HG03025 (cell line): ENCODE data around the gene INPP4B.
"Not testable (repeated sequence)": the region's sequence is repeated elsewhere in the genome, so short reads cannot be mapped to it uniquely, and the experiment has no call there.

Experiments
- ATAC-seq: cut with Tn5 transposase; IDR thresholded peaks from one replicate; pipeline ENCODE4 v1.9.1; 2021; ENCODE audit warnings: mild to moderate bottlenecking, moderate library complexity; ENCODE audit not compliant: unreplicated experiment, low FRiP score

INPP4B gene

GRCh38 chr4:142826503-142827241 lies 19.4 kb downstream of the INPP4B start:
- no peak for ATAC-seq

GRCh38 chr4:142824368-142824767 lies 21.7 kb downstream of the INPP4B start:
- no peak for ATAC-seq

- no peak for ATAC-seq
Observed at GRCh38 chr4:142823796-142824195, 22.3 kb downstream of the INPP4B start.

- ATAC-seq, result no peak
Observed at GRCh38 chr4:142818476-142818875, 27.6 kb downstream of the INPP4B start.

DNA sequence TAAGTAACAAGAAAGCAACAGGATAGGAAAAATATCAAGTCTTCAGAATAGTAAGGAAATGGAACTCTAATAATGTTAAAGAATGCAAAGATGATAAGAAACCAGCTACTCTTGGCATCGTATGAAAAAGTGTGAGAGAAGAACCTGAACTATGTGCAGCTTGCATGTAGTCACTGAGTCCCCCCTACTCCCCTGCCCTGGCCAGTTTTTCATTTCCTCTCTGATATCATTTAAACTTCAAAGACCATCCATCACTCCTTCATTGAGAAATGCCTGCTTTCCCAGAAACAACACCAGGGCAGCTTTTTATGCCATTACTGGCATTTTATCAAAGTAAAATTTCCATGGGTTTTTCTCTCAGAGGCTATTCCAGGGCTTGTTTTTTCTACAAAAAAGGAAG lies 28.1 kb downstream of the INPP4B start:
- ATAC-seq, result no peak

GRCh38 chr4:142817442-142817841 lies 28.7 kb downstream of the INPP4B start:
- ATAC-seq, result no peak

GRCh38 chr4:142815834-142816233 lies 30.3 kb downstream of the INPP4B start:
- ATAC-seq, result no peak

DNA sequence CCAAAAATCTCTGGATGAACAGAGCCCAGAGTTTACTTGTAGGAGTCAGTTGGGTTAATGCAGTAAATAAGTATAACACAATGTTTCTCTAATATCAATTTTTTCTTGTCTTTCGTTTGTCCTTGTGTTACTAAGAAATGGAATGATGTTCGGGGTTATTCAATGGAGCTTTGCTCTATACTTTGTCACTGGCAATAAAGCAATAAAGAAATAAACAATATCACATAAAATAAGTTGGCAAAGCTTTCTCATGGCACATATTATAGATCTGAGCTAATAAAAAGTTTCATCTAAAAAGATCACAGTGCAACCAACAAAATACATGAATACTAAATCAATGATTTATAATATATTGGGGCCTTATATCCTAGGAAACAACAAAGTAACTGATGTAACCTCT lies 32.7 kb downstream of the INPP4B start:
- ATAC-seq, result no peak

GRCh38 chr4:142812091-142812490 lies 34.0 kb downstream of the INPP4B start:
- no peak for ATAC-seq

- no peak for ATAC-seq
Observed at GRCh38 chr4:142811034-142811433, 35.1 kb downstream of the INPP4B start.

GRCh38 chr4:142809559-142809958 lies 36.5 kb downstream of the INPP4B start:
- ATAC-seq, result no peak

- not testable (repeated sequence) for ATAC-seq
Observed at GRCh38 chr4:142803879-142804278, 42.2 kb downstream of the INPP4B start.

- no peak for ATAC-seq
Observed at GRCh38 chr4:142801966-142802365, 44.1 kb downstream of the INPP4B start.

DNA sequence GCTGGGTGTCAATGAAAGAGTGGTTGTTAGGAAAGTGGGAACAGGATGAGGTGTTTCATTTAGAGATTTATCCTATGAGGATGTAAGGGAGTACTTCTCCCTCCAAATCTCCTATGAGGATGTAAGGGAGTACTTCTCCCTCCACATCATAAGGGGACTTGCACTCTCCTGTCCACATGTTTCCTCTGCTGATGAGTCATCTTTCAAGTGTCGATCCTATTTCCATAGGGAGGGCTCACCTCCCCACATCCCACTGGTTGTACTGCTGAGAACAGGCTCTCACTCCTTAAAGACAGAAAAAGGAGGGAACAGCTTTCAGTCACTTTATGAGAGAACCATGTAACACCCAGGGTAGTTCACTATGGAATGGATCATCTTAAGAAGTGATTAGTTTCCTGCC lies 65.0 kb downstream of the INPP4B start:
- ATAC-seq, result no peak

GRCh38 chr4:142778900-142779299 lies 67.2 kb downstream of the INPP4B start:
- no peak for ATAC-seq

DNA sequence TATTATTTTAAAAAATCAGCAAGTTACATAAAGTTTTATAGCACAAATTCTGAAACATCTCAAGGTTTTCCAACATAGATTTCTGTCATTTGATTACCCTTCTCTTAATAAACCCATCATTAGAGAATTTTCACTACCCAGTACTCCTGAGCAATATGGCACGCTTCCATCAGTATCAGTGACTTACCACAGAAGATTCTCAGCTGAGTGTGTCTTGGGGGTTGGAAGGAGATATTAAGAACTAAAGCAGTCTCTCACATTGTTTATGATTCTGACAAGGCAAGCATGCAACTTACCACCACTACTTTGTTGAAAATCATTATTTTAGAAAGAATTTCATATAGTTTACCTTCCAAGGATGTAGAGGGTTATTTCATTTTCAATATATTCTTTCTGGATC lies 67.7 kb downstream of the INPP4B start:
- ATAC-seq, result no peak

DNA sequence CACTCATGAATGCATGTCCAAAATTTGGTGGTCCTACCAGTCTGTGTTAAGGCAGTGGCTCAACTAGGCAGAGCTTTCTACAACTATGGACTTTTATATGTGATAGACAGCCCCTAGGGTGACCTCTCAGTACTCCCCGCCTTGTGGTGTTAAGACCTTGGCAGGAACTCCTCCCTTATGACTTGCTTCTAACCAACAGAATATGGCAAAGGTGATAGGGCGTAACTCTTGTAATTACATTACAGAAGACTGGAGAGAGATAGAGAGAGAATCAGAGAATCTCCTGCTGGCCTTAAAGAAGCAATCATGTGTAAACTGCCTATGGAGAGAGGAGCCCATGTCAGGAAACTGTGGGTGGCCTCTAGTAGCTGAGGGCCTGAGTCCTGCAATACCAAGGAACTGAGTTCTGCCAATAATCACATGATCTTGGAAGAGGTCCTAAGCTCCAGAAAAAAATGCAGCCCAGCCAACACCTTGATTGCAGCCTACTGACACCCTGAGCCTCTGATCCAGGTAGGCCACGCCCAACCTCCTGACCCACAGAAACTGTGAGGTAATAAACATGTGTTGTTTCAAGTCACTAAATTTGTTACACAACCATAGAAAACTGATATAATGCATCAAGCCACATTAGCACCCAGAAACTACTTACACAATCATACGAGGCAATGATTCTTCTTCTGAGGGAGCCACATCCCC lies 68.9 kb downstream of the INPP4B start:
- ATAC-seq, result no peak

GRCh38 chr4:142776026-142776425 lies 70.1 kb downstream of the INPP4B start:
- no peak for ATAC-seq

GRCh38 chr4:142773505-142773904 lies 72.6 kb downstream of the INPP4B start:
- no peak for ATAC-seq

DNA sequence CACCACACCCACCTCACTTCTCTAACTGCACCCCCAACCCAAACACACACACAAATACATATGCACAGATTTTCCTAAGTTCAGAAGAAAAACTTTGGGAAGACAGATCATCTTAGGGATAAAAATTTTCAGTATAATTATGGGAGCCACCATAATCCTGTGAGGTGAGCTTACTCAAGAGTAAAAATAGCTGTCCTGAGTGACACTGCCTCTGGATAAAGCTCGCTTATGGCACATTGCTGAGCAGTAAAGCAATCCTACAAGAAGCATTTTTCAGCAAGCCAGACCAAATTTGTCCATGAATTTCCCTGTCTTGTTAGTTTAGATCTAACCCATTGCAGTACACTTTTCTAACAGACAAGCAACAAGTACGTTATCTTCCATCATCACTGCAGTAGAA lies 83.8 kb downstream of the INPP4B start:
- no peak for ATAC-seq

DNA sequence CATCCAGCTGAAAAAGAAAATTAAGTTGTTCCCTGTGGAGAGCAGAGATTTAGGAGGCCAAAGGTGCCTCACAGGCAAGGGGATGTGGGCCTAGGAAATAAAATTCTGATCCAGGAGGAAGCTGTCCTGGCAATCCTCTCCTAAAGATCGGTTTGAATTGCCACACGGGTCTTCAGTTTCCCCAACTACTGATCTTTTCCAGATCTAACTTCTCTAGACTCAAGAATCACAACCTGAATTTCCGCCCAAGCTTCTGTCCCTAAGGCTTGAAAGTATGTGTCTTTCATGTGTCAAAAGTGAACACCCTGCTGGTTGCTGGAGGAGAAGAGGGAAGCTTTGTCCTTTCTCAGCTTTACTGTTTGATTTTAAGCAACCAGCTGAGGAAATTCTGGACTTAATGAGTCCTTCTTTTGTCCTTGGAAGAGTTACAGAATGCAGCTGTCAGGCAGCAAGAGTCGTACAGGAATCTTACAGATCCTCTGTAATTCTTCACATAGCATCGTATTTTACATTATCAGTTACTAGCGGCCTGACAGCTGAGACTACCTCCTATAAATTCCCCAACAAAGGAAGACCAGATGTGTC lies 93.8 kb downstream of the INPP4B start:
- ATAC-seq, result no peak
